Thyroid gland (tissue), 4 donors: Measurements from ENCODE around the gene NCF2.

Experiments used
- POLR2A ChIP-seq, 2 donors: fragments of 450-650 bp; IDR thresholded peaks; one replicate each; pipeline ENCODE4 v1.6.1; 2017; ENCODE audit warnings: antibody characterized with exemption in 2 of 2, mild to moderate bottlenecking in 2 of 2, moderate library complexity in 1 of 2
- TF ChIP-seq, protein P1 (sequence below), 6 experiments: fragments of 200-600 bp in 3 of 6; fragments of 450-650 bp in 3 of 6; sonication (generic) in 3 of 6; IDR thresholded peaks; one replicate each; pipeline ENCODE4 v1.5.1; 2016 to 2019; ENCODE audit warnings: antibody characterized with exemption in 6 of 6, mild to moderate bottlenecking in 2 of 6, inconsistent platforms in 1 of 6, moderate library complexity in 1 of 6

DNA sequence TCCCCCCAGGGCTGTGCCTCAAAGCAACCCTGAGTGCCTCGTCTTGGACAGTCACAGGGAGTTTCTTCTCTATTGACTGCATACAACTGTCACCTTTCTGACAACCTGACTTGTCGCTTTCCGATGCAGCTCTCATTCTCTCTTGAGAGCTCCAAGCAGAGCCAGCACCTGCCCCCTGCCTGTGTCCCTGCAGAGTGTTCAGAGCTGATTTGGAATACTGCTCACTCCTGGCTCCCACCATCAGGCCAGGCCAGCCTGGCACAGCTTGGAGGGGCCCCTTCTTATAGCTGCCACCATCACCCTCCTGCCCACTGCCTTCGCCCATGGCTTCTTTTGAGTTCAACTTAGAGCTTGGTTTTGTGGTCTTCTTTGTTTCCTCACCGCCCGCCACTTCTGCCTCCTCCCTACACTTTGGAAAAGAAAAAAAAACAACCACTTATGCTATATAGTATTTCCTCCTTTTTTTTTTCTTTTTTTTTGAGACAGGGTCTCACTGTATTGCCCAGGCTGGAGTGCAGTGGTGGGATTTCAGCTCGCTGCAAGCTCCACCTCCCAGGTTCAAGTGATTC is 12.3 kb downstream of the NCF2 start:
- TF ChIP-seq, protein P1, sequence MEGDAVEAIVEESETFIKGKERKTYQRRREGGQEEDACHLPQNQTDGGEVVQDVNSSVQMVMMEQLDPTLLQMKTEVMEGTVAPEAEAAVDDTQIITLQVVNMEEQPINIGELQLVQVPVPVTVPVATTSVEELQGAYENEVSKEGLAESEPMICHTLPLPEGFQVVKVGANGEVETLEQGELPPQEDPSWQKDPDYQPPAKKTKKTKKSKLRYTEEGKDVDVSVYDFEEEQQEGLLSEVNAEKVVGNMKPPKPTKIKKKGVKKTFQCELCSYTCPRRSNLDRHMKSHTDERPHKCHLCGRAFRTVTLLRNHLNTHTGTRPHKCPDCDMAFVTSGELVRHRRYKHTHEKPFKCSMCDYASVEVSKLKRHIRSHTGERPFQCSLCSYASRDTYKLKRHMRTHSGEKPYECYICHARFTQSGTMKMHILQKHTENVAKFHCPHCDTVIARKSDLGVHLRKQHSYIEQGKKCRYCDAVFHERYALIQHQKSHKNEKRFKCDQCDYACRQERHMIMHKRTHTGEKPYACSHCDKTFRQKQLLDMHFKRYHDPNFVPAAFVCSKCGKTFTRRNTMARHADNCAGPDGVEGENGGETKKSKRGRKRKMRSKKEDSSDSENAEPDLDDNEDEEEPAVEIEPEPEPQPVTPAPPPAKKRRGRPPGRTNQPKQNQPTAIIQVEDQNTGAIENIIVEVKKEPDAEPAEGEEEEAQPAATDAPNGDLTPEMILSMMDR (IDR thresholded peaks at IDR 0.05), result no peak
- no peak for TF ChIP-seq POLR2A (IDR thresholded peaks at IDR 0.05)
